Camera-type eye (tissue), 1 donor: ENCODE results near the gene LINC00632. TPM values are rescaled to one million over a fixed set of nuclear protein-coding genes. Genes with fewer than 3 reads are reported as not detected.

Experiments used
- total RNA-seq: library from RNA; depleted of rRNA; stranded (reverse); fragments of >200 nt; gene quantifications from one replicate; pipeline ENCODE4 v1.2.3, GENCODE V29; 2014

LINC00632 gene
- total RNA-seq, result 131 TPM

DNA sequence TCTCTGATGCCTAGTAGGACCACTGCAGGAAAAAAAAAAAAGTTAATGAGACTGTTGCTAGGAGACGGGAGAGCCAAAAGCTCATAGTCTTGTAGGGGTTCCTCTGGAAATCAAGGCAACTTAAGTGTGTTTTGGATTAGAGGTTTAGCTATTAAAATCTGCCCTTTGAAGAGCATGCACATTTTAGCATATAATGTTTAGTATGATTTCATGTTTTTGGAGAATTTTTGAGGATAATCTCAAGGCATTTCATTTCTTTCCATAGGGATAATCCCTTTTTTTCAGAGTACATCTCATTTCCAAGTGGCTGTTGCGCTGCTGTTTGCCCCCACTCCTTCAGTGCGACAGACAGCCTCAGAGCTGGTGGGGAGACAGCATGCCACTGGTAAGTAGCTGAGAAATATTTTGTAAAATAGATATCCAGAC is at the start of gene LINC00632:
Gene LINC00632, plus strand, starts transcription at position 339 of the 426 bp plus-strand sequence.

Other genes starting within 250 kb of the LINC00632 start
- 2.1 TPM for gene SOX3, start 204.7 kb upstream of the LINC00632 start, total RNA-seq